ENCODE data around the gene CTCF.

GRCh38 chr16:67683767-67684166 lies 121.4 kb downstream of the CTCF start:
- TF ChIP-seq CTCF (IDR thresholded peaks at IDR 0.05) (no peak), POLR2A (IDR thresholded peaks at IDR 0.05) (no peak), EP300 (IDR thresholded peaks at IDR 0.05) (no peak), POLR2AphosphoS5 (IDR thresholded peaks at IDR 0.05) (no peak)

Data from suprapubic skin (tissue), 4 donors.